ENCODE results near the gene FNDC3B. TPM values are rescaled to one million over a fixed set of nuclear protein-coding genes. Genes with fewer than 3 reads are reported as not detected.
A peak's percentile ranks its signal among the peaks of the same experiment; 100 is the strongest.

FNDC3B gene
- total RNA-seq, 1 donor from 2014 or later, result 290 TPM

GRCh38 chr3:172056416-172056815, 17.0 kb downstream of the FNDC3B start:
- no peaks in the 10 kb centered on the region for H3K27me3 Mint-ChIP-seq (ENCODE audit: low read depth)
- H3K4me3 Mint-ChIP-seq (ENCODE audit: unreplicated experiment), result no peak overlapping the region
- no peak for DNase-seq (ENCODE audit: low spot score)
- peaks cover 12% of the 10 kb centered on the region for H3K36me3 Mint-ChIP-seq (ENCODE audit: low read depth)
- peaks cover 90% of the 10 kb centered on the region for H3K4me1 Mint-ChIP-seq (ENCODE audit: low read depth)
- H3K9me3 Mint-ChIP-seq (ENCODE audit: low read depth), result no peaks in the 10 kb centered on the region
- no peak for TF ChIP-seq CTCF (IDR thresholded peaks at IDR 0.05)
- peak overlapping the region; percentile 83 for H3K27ac Mint-ChIP-seq (ENCODE audit: unreplicated experiment)

GRCh38 chr3:172057059-172057458, 17.7 kb downstream of the FNDC3B start:
- no peaks in the 10 kb centered on the region for H3K27me3 Mint-ChIP-seq (ENCODE audit: low read depth)
- H3K4me1 Mint-ChIP-seq (ENCODE audit: low read depth), result peaks cover 91% of the 10 kb centered on the region
- DNase-seq (ENCODE audit: low spot score), result no peak
- H3K9me3 Mint-ChIP-seq (ENCODE audit: low read depth), result no peaks in the 10 kb centered on the region
- TF ChIP-seq CTCF (IDR thresholded peaks at IDR 0.05), result no peak
- no peak overlapping the region for H3K4me3 Mint-ChIP-seq (ENCODE audit: unreplicated experiment)
- peak overlapping the region; percentile 83 for H3K27ac Mint-ChIP-seq (ENCODE audit: unreplicated experiment)
- peaks cover 11% of the 10 kb centered on the region for H3K36me3 Mint-ChIP-seq (ENCODE audit: low read depth)

GRCh38 chr3:172057624-172058327, 18.4 kb downstream of the FNDC3B start:
- Mint-ChIP-seq H3K4me3 (ENCODE audit: unreplicated experiment) (no peak overlapping the region), H3K36me3 (ENCODE audit: low read depth) (peaks cover 8% of the 10 kb centered on the region), H3K4me1 (ENCODE audit: low read depth) (peaks cover 91% of the 10 kb centered on the region), H3K9me3 (ENCODE audit: low read depth) (no peaks in the 10 kb centered on the region), H3K27me3 (ENCODE audit: low read depth) (no peaks in the 10 kb centered on the region), H3K27ac (ENCODE audit: unreplicated experiment) (peak overlapping the region; percentile 53)
- no peak for TF ChIP-seq CTCF (IDR thresholded peaks at IDR 0.05)
- no peak for DNase-seq (ENCODE audit: low spot score)

GRCh38 chr3:172059532-172059931, 20.2 kb downstream of the FNDC3B start:
- Mint-ChIP-seq H3K4me1 (ENCODE audit: low read depth) (peaks cover 97% of the 10 kb centered on the region), H3K36me3 (ENCODE audit: low read depth) (peaks cover 21% of the 10 kb centered on the region), H3K4me3 (ENCODE audit: unreplicated experiment) (no peak overlapping the region), H3K27me3 (ENCODE audit: low read depth) (no peaks in the 10 kb centered on the region), H3K9me3 (ENCODE audit: low read depth) (no peaks in the 10 kb centered on the region), H3K27ac (ENCODE audit: unreplicated experiment) (peak overlapping the region; percentile 25)
- TF ChIP-seq CTCF (IDR thresholded peaks at IDR 0.05), result no peak
- no peak for DNase-seq (ENCODE audit: low spot score)

- DNase-seq (ENCODE audit: low spot score), result no peak
- no peak for TF ChIP-seq CTCF (IDR thresholded peaks at IDR 0.05)
- no peaks in the 10 kb centered on the region for H3K9me3 Mint-ChIP-seq (ENCODE audit: low read depth)
- peaks cover 97% of the 10 kb centered on the region for H3K4me1 Mint-ChIP-seq (ENCODE audit: low read depth)
- H3K4me3 Mint-ChIP-seq (ENCODE audit: unreplicated experiment), result no peak overlapping the region
- peak overlapping the region; percentile 54 for H3K27ac Mint-ChIP-seq (ENCODE audit: unreplicated experiment)
- H3K36me3 Mint-ChIP-seq (ENCODE audit: low read depth), result peaks cover 22% of the 10 kb centered on the region
- H3K27me3 Mint-ChIP-seq (ENCODE audit: low read depth), result no peaks in the 10 kb centered on the region
Measured at GRCh38 chr3:172060234-172060633, 20.9 kb downstream of the FNDC3B start.

All from chondrocyte (in vitro differentiated cells).